Esophagus muscularis mucosa (tissue), 3 donors: ENCODE data around the gene CSTB.

Experiments
- CTCF ChIP-seq, 3 experiments: fragments of 200-600 bp in 2 of 3; fragments of 450-650 bp in 1 of 3; sonication (generic) in 2 of 3; IDR thresholded peaks; one replicate each; pipeline ENCODE4 v1.5.1; 2017 to 2019; ENCODE audit warnings: antibody characterized with exemption in 3 of 3, mild to moderate bottlenecking in 2 of 3, moderate library complexity in 1 of 3
- POLR2A ChIP-seq: fragments of 450-650 bp; IDR thresholded peaks from one replicate; pipeline ENCODE4 v1.6.1; 2017; ENCODE audit warnings: antibody characterized with exemption, moderate library complexity, mild to moderate bottlenecking, low read depth
- POLR2AphosphoS5 ChIP-seq, 2 donors: sonication (generic); formaldehyde crosslinking; IDR thresholded peaks; one replicate each; pipeline ENCODE4 v1.6.1; 2017; ENCODE audit warnings: antibody characterized with exemption in 2 of 2

- TF ChIP-seq CTCF (IDR thresholded peaks at IDR 0.05) (no peak), POLR2AphosphoS5 (IDR thresholded peaks at IDR 0.05) (no peak), POLR2A (no peak)
These were observed 4.2 kb downstream of the CSTB start for GRCh38 chr21:43771698-43772424.
